Caco-2 (cell line): Measurements from ENCODE around the gene HBG1. TPM values are rescaled to one million over a fixed set of nuclear protein-coding genes. Genes with fewer than 3 reads are reported as not detected.

Experiments used
- BruUV-seq: library from RNA; stranded (reverse); fragments of 400-500 nt; replicated peaks from 2 replicates; lab custom pipeline; 2021; lab: Mats Ljungman, UMichigan
- CTCF ChIA-PET: fragments of 300-600 bp; sonication (Branson Sonifier 250); formaldehyde crosslinking; loops from one replicate; lab custom pipeline; 2022; ENCODE audit warnings: antibody characterized with exemption; lab: Charles Lee
- POLR2A ChIA-PET: fragments of 300-600 bp; sonication (Branson Sonifier 250); formaldehyde crosslinking; loops from one replicate; lab custom pipeline; 2022; ENCODE audit warnings: antibody characterized with exemption; lab: Charles Lee
- DNase-seq, 2 experiments: peaks; one replicate each; pipeline versions ENCODE4 v3.0.0 to v3.0.0-alpha.2; 2020 to 2022
- H3K27me3 ChIP-seq: replicated peaks from 2 replicates; pipeline ENCODE4 v1.6.0; 2011; ENCODE audit warnings: low read length; ENCODE audit not compliant: control insufficient read depth, insufficient read depth
- H3K36me3 ChIP-seq: 2 replicates; pipeline ENCODE4 v1.5.1; 2011; ENCODE audit warnings: low read length; ENCODE audit not compliant: control insufficient read depth, insufficient read depth
- H3K4me1 ChIP-seq: fragments of 250-450 bp; sonication (Bioruptor Pico); 2 replicates; pipeline ENCODE4 v1.5.1; 2020; ENCODE audit warnings: mild to moderate bottlenecking
- H3K4me3 ChIP-seq: 2 replicates; pipeline ENCODE4 v1.5.1; 2011; ENCODE audit warnings: low read depth, mild to moderate bottlenecking, control low read depth, low read length
- H3K9me3 ChIP-seq: fragments of 250-450 bp; sonication (Bioruptor Pico); 2 replicates; pipeline ENCODE4 v1.5.1; 2020; ENCODE audit warnings: mild to moderate bottlenecking, moderate library complexity
- H3K27ac Mint-ChIP-seq: one replicate; pipeline ENCODE4 v1.8.0; 2022; ENCODE audit warnings: mixed read lengths; ENCODE audit not compliant: unreplicated experiment
- H3K27me3 Mint-ChIP-seq: one replicate; pipeline ENCODE4 v1.8.0; 2022; ENCODE audit warnings: mixed read lengths; ENCODE audit not compliant: insufficient read depth, unreplicated experiment
- H3K36me3 Mint-ChIP-seq: one replicate; pipeline ENCODE4 v1.8.0; 2022; ENCODE audit warnings: mild to moderate bottlenecking, mixed read lengths; ENCODE audit not compliant: insufficient read depth, unreplicated experiment
- H3K4me1 Mint-ChIP-seq: one replicate; pipeline ENCODE4 v1.8.0; 2022; ENCODE audit warnings: low read depth, mixed read lengths; ENCODE audit not compliant: unreplicated experiment
- H3K4me3 Mint-ChIP-seq: one replicate; pipeline ENCODE4 v1.8.0; 2022; ENCODE audit warnings: mild to moderate bottlenecking, moderate library complexity, mixed read lengths; ENCODE audit not compliant: unreplicated experiment
- H3K9me3 Mint-ChIP-seq: one replicate; pipeline ENCODE4 v1.8.0; 2022; ENCODE audit warnings: mixed read lengths; ENCODE audit not compliant: unreplicated experiment
- intact Hi-C: fragments of 100-400 bp; cut with micrococcal nuclease; formaldehyde crosslinking; loops from one replicate; pipeline ENCODE4 v1.10.0; 2022; ENCODE audit not compliant: unreplicated experiment
- total RNA-seq: library from RNA; stranded (reverse); gene quantifications from 2 replicates; pipeline ENCODE4 v1.2.3, GENCODE V29; 2022
- TF ChIP-seq, protein P1 (sequence below), 2 experiments: fragments of 200-600 bp in 1 of 2; IDR thresholded peaks; 1 replicate in 1 of 2; 2 replicates in 1 of 2; pipeline versions ENCODE4 v1.5.1 to v1.8.0; 2011 to 2022; ENCODE audit warnings: antibody characterized with exemption in 1 of 2, control low read depth in 1 of 2, inconsistent platforms in 1 of 2, low read depth in 1 of 2, low read length in 1 of 2, mild to moderate bottlenecking in 1 of 2, moderate library complexity in 1 of 2; ENCODE audit not compliant: insufficient read depth in 1 of 2, severe bottlenecking in 1 of 2, unreplicated experiment in 1 of 2

The HBG1 gene
- total RNA-seq, 1 experiment from 2014 or later, result not detected

DNA sequence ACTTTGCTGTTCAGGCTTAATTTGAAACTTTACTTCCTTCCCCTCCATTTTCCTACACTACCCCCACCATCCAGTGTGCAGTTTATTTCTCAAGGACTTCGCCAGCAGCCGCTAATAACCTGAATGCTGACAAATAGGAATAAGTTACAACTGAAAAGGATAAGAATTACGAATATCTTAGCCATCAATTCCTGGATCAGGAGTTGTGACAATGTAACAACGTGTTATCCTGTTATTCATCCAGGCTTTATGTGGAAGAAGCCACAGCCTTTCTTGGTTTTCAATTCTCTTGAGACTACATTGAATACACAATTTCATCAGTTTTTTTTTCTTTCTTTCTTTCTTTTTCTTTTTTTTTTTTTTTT is 5.9 kb downstream of the HBG1 start:
- H3K4me1 ChIP-seq, result no peaks in the 10 kb centered on the region
- DNase-seq, result no peak
- no peaks in the 10 kb centered on the region for H3K36me3 Mint-ChIP-seq
- no peak overlapping the region for H3K4me3 Mint-ChIP-seq
- peaks cover 20% of the 10 kb centered on the region for H3K27me3 Mint-ChIP-seq
- H3K4me3 ChIP-seq, result no peak overlapping the region
- CTCF ChIA-PET, result no interaction called here
- POLR2A ChIA-PET, result no interaction called here
- H3K27me3 ChIP-seq, result no peaks in the 10 kb centered on the region
- no peaks in the 10 kb centered on the region for H3K9me3 ChIP-seq
- TF ChIP-seq, protein P1, sequence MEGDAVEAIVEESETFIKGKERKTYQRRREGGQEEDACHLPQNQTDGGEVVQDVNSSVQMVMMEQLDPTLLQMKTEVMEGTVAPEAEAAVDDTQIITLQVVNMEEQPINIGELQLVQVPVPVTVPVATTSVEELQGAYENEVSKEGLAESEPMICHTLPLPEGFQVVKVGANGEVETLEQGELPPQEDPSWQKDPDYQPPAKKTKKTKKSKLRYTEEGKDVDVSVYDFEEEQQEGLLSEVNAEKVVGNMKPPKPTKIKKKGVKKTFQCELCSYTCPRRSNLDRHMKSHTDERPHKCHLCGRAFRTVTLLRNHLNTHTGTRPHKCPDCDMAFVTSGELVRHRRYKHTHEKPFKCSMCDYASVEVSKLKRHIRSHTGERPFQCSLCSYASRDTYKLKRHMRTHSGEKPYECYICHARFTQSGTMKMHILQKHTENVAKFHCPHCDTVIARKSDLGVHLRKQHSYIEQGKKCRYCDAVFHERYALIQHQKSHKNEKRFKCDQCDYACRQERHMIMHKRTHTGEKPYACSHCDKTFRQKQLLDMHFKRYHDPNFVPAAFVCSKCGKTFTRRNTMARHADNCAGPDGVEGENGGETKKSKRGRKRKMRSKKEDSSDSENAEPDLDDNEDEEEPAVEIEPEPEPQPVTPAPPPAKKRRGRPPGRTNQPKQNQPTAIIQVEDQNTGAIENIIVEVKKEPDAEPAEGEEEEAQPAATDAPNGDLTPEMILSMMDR (IDR thresholded peaks at IDR 0.05; ENCODE audit: insufficient read depth in 1 of 2, low read depth in 1 of 2, low read length in 1 of 2, severe bottlenecking in 1 of 2, unreplicated experiment in 1 of 2), result no peak
- no peaks in the 10 kb centered on the region for H3K36me3 ChIP-seq
- no peaks in the 10 kb centered on the region for H3K4me1 Mint-ChIP-seq
- H3K27ac Mint-ChIP-seq, result no peak overlapping the region
- H3K9me3 Mint-ChIP-seq, result no peaks in the 10 kb centered on the region
- no TSS peak for BruUV-seq
- intact Hi-C loops, result no loop called here

DNA sequence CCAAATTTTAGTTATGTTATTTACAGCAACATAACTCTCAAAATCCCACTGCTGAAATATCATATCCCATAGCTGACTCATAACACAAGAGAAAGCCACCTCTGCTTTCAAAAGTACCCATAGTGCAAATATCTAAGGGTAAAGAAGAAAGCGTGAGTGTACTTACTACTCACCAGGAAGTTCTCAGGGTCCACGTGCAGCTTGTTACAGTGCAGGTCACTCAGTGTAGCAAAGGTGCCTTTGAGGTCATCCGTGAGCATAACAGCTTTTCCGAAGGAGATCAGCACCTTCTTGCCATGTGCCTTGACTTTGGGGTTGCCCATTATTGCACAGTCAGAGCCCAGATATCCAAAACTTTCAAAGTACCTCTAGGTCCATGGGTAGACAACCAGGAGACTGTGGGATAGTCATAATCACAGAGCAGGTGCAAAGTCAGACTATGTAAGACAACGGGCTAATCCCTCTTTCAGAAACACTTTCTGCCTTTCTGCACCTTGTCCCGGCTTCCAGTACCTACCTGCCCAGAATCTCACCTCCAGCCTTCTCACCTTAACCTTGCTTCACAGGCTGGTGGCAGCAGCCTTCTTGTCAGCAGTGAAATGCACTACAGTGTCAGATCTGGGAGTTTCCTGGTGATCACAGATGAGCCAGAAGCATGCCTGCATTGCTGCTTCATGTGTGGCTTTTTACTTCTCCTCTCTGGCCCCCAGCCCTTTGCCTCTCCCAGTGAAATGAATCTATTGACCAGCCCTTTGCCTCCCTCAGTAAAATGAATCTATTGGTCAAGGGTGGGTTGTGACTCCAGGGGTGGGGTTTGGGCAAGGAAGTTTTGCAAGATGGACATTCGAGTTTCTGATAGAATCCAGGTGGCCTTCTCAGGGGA is 6.5 kb downstream of the HBG1 start:
- no peaks in the 10 kb centered on the region for H3K27me3 ChIP-seq
- ChIA-PET CTCF (no interaction called here), POLR2A (no interaction called here)
- no peak overlapping the region for H3K4me3 ChIP-seq
- no peak for DNase-seq
- H3K36me3 Mint-ChIP-seq, result no peaks in the 10 kb centered on the region
- H3K36me3 ChIP-seq, result no peaks in the 10 kb centered on the region
- intact Hi-C loops, result no loop called here
- H3K9me3 ChIP-seq, result no peaks in the 10 kb centered on the region
- H3K4me1 Mint-ChIP-seq, result no peaks in the 10 kb centered on the region
- H3K27me3 Mint-ChIP-seq, result peaks cover 24% of the 10 kb centered on the region
- H3K27ac Mint-ChIP-seq, result no peak overlapping the region
- no peak overlapping the region for H3K4me3 Mint-ChIP-seq
- no peaks in the 10 kb centered on the region for H3K9me3 Mint-ChIP-seq
- no peaks in the 10 kb centered on the region for H3K4me1 ChIP-seq
- TF ChIP-seq, protein P1 (IDR thresholded peaks at IDR 0.05; ENCODE audit: insufficient read depth in 1 of 2, low read depth in 1 of 2, low read length in 1 of 2, severe bottlenecking in 1 of 2, unreplicated experiment in 1 of 2), result no peak
- BruUV-seq, result no TSS peak

DNA sequence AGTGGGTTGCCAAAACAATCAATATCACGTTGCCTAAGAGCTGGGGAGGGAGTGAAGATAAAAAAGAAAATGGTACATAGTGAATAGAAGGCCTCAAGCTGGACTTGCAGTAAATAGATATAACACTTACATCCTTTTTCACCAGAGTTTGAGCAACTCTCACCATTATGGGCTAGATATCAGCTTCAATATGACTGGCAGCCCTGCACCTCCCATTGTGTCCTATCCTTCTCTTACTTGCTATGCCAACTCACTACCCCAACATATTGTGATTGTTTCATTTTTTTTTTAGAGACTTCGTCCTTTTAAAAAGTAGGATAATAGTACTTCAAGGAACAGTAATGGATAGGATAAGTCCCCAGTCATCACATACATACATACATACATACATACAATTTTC is 7.4 kb downstream of the HBG1 start:
- no peak overlapping the region for H3K4me3 ChIP-seq
- no TSS peak for BruUV-seq
- Mint-ChIP-seq H3K4me1 (no peaks in the 10 kb centered on the region), H3K9me3 (no peaks in the 10 kb centered on the region), H3K36me3 (no peaks in the 10 kb centered on the region), H3K27me3 (peaks cover 17% of the 10 kb centered on the region), H3K27ac (no peak overlapping the region), H3K4me3 (no peak overlapping the region)
- intact Hi-C loops, result no loop called here
- ChIA-PET POLR2A (no interaction called here), CTCF (no interaction called here)
- no peaks in the 10 kb centered on the region for H3K27me3 ChIP-seq
- H3K36me3 ChIP-seq, result no peaks in the 10 kb centered on the region
- no peaks in the 10 kb centered on the region for H3K9me3 ChIP-seq
- DNase-seq, result no peak
- TF ChIP-seq, protein P1 (IDR thresholded peaks at IDR 0.05; ENCODE audit: insufficient read depth in 1 of 2, low read depth in 1 of 2, low read length in 1 of 2, severe bottlenecking in 1 of 2, unreplicated experiment in 1 of 2), result no peak
- no peaks in the 10 kb centered on the region for H3K4me1 ChIP-seq
